Choroid plexus epithelial cell (primary cell): Measurements from ENCODE around the gene HADH.

Source experiments
- DNase-seq: peaks from one replicate; pipeline ENCODE4 v3.0.0-alpha.2; 2010; ENCODE audit warnings: low read depth
- H3K4me3 ChIP-seq: 2 replicates; pipeline ENCODE4 v1.5.1; 2011; ENCODE audit warnings: low read depth, mild to moderate bottlenecking, control low read depth, low read length, moderate library complexity
- CTCF ChIP-seq: conservative IDR thresholded peaks from 2 replicates; pipeline ENCODE4 v1.5.1; 2011; ENCODE audit warnings: low read depth, mild to moderate bottlenecking, control low read depth, inconsistent platforms, low read length, moderate library complexity

HADH gene

GRCh38 chr4:107987916-107988762 is 1.6 kb upstream of the HADH start:
- TF ChIP-seq CTCF = no peak
- no peak overlapping the region for H3K4me3 ChIP-seq
- DNase-seq = no peak

DNA sequence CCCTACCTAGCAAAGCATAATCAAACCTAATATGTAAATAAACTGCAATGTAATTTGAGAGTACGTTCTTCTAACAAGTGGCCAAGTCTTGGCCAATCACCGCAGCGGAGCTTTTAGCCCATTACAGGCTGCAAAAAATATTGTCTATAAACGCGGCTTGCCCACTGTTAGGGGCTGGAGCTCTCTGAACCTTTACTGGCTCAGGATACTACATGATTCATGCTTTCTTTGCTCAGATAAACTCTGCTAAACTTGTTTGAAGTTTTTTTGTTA is 990 bp upstream of the HADH start:
- DNase-seq = no peak
- no peak for TF ChIP-seq CTCF
- no peak overlapping the region for H3K4me3 ChIP-seq

DNA sequence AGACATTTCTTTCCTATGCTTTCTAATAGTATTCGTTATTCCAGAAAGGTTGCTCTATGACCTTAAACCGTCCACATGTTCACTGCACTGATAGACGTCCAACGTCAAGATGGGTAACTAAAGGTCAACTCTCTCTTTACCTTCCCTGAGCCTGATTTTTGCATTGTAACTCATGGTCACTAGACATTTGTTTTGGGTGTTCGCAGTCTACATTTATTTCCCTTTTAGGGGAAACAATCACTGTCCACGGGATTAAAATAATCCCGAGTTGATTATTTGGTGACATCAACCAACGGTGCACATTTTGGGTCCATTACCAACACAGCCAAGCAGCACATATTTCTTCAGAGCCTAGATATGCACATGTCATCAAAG is 540 bp upstream of the HADH start:
- peak overlapping the region; percentile 96 for H3K4me3 ChIP-seq
- TF ChIP-seq CTCF = no peak
- DNase-seq = no peak

DNA sequence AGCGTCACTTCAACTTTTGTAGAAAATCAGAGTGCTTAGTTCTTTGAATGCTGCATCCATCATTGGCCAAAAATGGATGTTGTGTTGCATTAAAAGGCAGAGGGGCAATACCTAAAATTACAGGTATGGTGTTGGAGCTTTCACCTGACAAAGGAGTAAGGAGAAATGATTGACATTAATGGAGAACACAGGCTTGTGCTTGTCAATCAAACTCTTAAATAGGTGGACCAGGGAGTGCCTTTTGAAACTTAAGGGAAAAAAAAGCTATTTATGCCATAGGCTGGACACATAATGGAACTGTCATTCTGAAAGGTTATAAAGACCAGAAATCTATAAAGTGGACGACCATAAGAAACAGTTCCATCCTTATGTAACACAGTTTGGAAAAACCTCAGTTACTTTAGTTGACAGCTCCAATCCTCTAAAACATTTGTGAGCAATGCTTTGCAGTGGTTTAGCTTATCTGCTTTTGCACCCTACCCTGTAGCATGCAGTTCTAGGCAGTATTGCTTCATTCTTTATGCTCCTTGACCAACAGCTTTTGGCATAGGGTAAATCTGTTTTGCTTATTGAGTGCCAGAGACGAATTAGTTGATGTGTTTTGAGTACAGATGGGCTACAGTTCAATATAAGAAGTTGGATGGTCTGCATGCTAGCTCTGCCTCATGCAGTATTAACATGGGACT is 2.4 kb downstream of the HADH start:
- H3K4me3 ChIP-seq = no peak overlapping the region
- TF ChIP-seq CTCF = no peak
- DNase-seq = peak; percentile 46

GRCh38 chr4:107993969-107994368 is 4.3 kb downstream of the HADH start:
- DNase-seq = no peak
- no peak overlapping the region for H3K4me3 ChIP-seq
- TF ChIP-seq CTCF = no peak

DNA sequence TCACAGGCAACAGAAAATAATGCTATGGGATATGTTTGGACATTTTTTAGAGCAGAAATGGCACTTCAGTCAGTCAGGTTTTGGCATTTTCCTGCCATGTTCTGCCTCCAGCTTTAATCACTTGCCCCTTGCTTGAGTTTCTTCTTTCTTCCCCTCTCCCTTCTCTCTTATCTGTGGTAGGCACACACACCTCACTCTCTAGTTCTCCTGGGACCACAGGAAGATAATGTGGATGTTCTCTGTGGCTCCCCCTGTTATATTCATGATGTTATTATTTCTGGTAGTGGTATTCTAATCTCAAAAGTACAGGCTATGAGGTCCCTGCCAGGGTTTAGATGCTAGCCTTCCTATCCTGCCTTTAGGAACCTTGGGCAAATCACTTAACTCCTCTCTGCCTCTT is 5.2 kb downstream of the HADH start:
- TF ChIP-seq CTCF = no peak
- no peak for DNase-seq
- H3K4me3 ChIP-seq = no peak overlapping the region
